ENCODE measurements around the gene PSMD14.
"Not testable (repeated sequence)": the region's sequence is repeated elsewhere in the genome, so short reads cannot be mapped to it uniquely, and the experiment has no call there.

Gene PSMD14

GRCh38 chr2:161308178-161308955 lies at the start of gene PSMD14:
Gene PSMD14, plus strand, starts transcription at chr2:161308425. Its CDS starts 10,401 bp downstream, at chr2:161318826.
- peaks cover 3% of the 10 kb centered on the region for H3K9me3 Mint-ChIP-seq
- H3K4me3 Mint-ChIP-seq = peak within 1 kb of the TSS; percentile 90
- peak within 1 kb of the TSS; percentile 94 for H3K27ac Mint-ChIP-seq
- peaks cover 45% of the 10 kb centered on the region for H3K4me1 Mint-ChIP-seq
- CTCF ChIA-PET = interaction anchor here (0.5 to 1.0 kb wide), 2 partner anchors 15 to 975 kb away, joined by 3 read pairs; no protein-coding TSS in a partner anchor
- H3K36me3 Mint-ChIP-seq = peaks cover 26% of the 10 kb centered on the region
- peak; percentile 96 for DNase-seq
- peaks cover 10% of the 10 kb centered on the region for H3K27me3 Mint-ChIP-seq

DNA sequence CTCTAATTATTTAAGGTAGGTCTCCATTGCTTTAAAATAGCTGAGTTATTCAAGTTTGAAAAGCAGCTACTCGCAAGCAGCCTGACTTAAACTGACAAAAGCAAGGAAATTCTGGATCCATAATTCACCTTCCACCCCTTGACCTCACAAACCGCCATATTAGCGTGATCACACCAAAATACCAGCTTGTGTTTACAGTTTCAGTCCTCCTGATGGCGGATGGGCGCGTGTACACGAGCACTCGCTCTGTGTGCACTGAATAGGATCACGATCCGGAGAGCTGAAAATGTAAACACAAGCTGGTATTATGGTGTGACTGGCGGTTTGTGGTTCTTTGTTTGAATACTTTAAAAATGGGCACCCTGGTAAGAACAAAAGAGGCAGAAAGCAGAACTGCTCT lies 42.4 kb upstream of the PSMD14 start:
- H3K27ac Mint-ChIP-seq = no peak overlapping the region
- peaks cover 12% of the 10 kb centered on the region for H3K27me3 Mint-ChIP-seq
- no peaks in the 10 kb centered on the region for H3K9me3 Mint-ChIP-seq
- CTCF ChIA-PET = interaction anchor here (0.9 to 1.2 kb wide), 2 partner anchors 10 to 42 kb away, joined by 4 read pairs; no protein-coding TSS in a partner anchor
- H3K4me1 Mint-ChIP-seq = no peaks in the 10 kb centered on the region
- DNase-seq = no peak
- H3K36me3 Mint-ChIP-seq = no peaks in the 10 kb centered on the region
- H3K4me3 Mint-ChIP-seq = no peak overlapping the region

DNA sequence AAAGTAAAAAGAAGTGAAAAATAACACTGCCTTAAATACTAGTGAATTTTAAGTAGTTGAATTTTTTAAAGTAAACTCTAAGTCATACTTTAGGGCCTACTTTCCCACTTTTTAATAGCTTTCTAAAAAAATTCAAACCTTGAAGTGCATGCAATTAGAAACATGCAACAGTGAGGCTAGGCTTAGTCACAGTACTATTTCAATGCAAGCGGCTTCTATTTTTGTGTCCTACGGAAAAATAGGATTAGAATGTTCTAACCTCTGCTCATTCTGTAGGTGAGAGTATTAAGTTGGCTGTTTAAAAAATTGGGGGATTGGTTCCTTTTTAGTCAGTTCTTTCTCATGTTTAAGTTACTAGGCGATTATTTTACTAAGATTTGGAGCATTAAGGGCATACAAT lies 39.1 kb upstream of the PSMD14 start:
- Mint-ChIP-seq H3K27ac (no peak overlapping the region), H3K9me3 (no peaks in the 10 kb centered on the region), H3K4me1 (no peaks in the 10 kb centered on the region), H3K27me3 (peaks cover 6% of the 10 kb centered on the region), H3K4me3 (no peak overlapping the region), H3K36me3 (no peaks in the 10 kb centered on the region)
- CTCF ChIA-PET = interaction anchor here (3.7 kb wide), 1 partner anchor 45 kb away, joined by 20 read pairs; no protein-coding TSS in a partner anchor
- no peak for DNase-seq

DNA sequence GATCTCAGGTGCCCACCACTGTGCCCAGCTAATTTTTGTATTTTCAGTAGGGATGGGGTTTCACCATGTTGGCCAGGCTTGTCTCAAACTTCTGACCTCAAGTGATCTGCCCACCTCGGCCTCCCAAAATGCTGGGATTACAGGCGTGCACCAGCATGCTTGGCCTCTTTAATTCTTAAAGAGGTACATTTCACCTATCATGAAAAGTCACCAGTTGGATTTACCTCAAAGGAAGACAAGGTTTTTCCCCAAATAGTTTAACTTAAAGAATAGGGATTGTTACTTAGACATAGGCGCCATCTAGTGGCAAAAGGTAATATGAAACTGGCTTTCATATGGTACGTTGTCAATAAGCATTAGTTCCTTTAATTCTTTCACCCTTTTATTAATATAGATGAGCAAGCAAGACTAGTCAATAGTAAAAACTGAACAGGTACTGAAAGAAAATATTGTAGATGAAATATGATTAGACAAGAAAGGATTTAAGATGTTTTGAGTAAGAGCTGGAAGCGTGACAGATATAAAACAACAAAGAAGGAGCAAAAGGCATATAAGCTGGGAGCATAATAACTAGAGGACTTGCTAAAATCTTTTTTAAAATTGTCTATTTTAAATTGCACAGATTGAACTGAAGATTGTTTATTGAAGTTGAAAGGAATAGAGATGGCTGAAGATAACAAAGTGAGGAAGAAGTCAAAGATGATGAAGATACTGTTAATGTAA lies 35.0 kb upstream of the PSMD14 start:
- no peaks in the 10 kb centered on the region for H3K9me3 Mint-ChIP-seq
- H3K36me3 Mint-ChIP-seq = no peaks in the 10 kb centered on the region
- CTCF ChIA-PET = interaction anchor here (0.5 to 4.4 kb wide), 15 partner anchors 9 to 853 kb away, joined by 3 to 41 read pairs (median 3); no protein-coding TSS in a partner anchor
- no peaks in the 10 kb centered on the region for H3K4me1 Mint-ChIP-seq
- no peak overlapping the region for H3K4me3 Mint-ChIP-seq
- H3K27me3 Mint-ChIP-seq = peaks cover 14% of the 10 kb centered on the region
- no peak for DNase-seq
- no peak overlapping the region for H3K27ac Mint-ChIP-seq

- H3K36me3 Mint-ChIP-seq, H3K4me1 Mint-ChIP-seq, H3K4me3 Mint-ChIP-seq, H3K27ac Mint-ChIP-seq, H3K9me3 Mint-ChIP-seq: not testable (repeated sequence)
- peaks cover 20% of the 10 kb centered on the region for H3K27me3 Mint-ChIP-seq
- peak; percentile 47 for DNase-seq
- CTCF ChIA-PET = interaction anchor here (0.6 kb wide), 1 partner anchor 284 kb away, joined by 3 read pairs; no protein-coding TSS in a partner anchor
Observed at GRCh38 chr2:161278564-161279229, 29.5 kb upstream of the PSMD14 start.

DNA sequence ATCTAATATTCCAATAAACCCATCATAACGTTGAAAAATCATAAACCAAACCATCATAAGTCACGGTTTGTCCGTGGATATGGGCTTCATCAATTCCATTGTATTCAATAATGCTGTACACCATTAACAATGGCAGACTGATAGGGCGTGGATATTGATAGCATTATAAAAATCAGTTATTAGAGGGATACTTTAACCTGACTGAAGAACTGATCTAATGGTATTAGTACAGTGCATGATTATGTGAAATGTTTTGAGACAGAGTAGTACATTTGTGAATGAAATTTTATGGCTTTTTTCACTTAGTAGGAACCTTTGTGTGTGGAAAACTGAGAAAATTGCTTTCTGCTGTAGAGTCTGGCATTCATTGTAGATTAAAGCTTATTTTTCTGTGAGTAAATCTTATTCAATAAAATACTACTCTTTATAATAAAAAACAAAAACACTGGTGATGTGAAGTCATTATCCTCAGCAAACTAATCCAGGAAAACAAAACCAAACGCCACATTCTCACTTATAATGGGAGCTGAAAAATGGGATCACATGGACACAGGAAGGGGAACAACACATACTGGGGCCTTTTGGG lies 28.9 kb upstream of the PSMD14 start:
- H3K4me3 Mint-ChIP-seq, DNase-seq, H3K9me3 Mint-ChIP-seq, CTCF ChIA-PET, H3K36me3 Mint-ChIP-seq, H3K27ac Mint-ChIP-seq, H3K4me1 Mint-ChIP-seq: not testable (repeated sequence)
- peaks cover 24% of the 10 kb centered on the region for H3K27me3 Mint-ChIP-seq

GRCh38 chr2:161280906-161281323 lies 27.3 kb upstream of the PSMD14 start:
- DNase-seq = peak; percentile 51
- not testable (repeated sequence) for H3K36me3 Mint-ChIP-seq, H3K4me3 Mint-ChIP-seq, H3K9me3 Mint-ChIP-seq, H3K27ac Mint-ChIP-seq, H3K4me1 Mint-ChIP-seq
- peaks cover 28% of the 10 kb centered on the region for H3K27me3 Mint-ChIP-seq
- CTCF ChIA-PET = interaction anchor here (0.6 kb wide), 2 partner anchors 111 to 665 kb away, joined by 3 read pairs; no protein-coding TSS in a partner anchor

DNA sequence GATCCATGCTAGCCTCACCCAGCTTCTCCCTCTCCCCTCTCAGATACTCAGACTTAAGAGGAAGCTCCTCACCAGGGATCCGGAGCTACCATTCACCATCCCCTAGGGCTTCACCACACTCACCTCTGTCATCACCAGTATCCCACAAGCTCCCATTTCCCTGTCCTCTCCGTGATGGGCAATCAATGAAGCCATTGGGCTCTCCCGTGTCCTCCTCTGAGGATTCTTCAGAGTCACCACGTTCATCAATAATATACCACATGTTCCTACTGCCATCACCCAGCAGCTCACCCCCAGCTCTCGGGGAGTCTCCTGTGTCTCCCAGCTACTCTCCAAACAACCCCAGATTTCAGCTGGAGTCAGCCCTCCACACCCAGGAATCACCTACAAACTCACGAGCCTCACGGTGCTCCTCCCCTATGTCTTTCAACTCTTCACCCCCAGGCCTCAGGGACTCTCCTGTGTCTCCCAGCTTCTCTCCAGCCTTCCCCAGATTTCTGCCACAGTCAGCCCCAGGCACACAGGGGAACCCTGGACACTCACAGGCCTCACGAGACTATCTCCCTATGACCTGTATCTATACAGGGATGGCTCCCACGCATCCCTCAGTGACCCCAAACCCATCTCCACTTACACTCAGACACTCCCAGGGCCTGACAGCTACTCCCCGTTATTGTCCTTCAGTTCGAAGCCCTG lies 26.5 kb upstream of the PSMD14 start:
- H3K9me3 Mint-ChIP-seq, H3K4me3 Mint-ChIP-seq, H3K36me3 Mint-ChIP-seq, H3K27ac Mint-ChIP-seq, H3K4me1 Mint-ChIP-seq, DNase-seq: not testable (repeated sequence)
- CTCF ChIA-PET = interaction anchor here (0.6 kb wide), 2 partner anchors 110 to 664 kb away, joined by 3 read pairs; no protein-coding TSS in a partner anchor
- peaks cover 37% of the 10 kb centered on the region for H3K27me3 Mint-ChIP-seq

DNA sequence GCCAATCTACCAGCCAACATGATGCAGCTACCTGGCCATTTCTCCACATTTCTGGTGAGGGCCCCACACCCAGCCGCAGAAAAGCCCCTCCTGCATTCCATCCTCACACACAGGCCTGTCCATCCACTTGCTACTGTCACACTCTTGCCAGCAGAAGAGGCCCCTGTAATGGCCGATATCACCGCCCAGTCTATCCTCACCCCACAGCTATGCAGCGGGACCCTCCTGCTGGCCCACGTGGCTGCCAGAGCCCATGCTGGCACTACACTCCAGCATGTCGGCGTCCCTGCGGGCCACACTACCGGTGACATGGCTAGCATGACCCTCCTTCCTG lies 25.9 kb upstream of the PSMD14 start:
- CTCF ChIA-PET, DNase-seq, H3K4me1 Mint-ChIP-seq, H3K27ac Mint-ChIP-seq, H3K4me3 Mint-ChIP-seq, H3K9me3 Mint-ChIP-seq, H3K36me3 Mint-ChIP-seq: not testable (repeated sequence)
- peaks cover 38% of the 10 kb centered on the region for H3K27me3 Mint-ChIP-seq

DNA sequence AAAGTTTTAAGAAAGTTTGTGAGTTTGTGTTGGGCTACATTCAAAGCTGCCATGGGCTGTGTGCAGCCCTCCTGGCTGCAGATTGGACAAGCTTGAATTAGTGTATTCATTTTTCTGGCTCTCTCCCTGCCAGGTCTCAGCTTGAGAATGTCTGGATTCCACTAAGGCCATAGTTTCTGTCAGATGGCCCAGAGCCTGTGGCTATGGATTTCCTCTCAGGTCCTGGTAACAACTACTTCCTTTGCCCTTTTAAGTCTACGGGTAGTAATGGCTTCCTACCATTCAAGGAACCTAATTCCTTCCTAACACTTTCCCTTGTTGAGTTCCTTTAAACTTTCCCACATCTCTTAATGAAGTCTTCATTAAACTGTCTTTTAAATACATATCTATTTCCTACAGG lies 24.3 kb upstream of the PSMD14 start:
- H3K27ac Mint-ChIP-seq = no peak overlapping the region
- CTCF ChIA-PET = no interaction called here

GRCh38 chr2:161303535-161304050 lies 4.6 kb upstream of the PSMD14 start:
- CTCF ChIA-PET = interaction anchor here (0.9 kb wide), 1 partner anchor 240 kb away, joined by 4 read pairs; no protein-coding TSS in a partner anchor
- Mint-ChIP-seq H3K27ac (no peak overlapping the region), H3K27me3 (peaks cover 33% of the 10 kb centered on the region), H3K4me1 (peaks cover 15% of the 10 kb centered on the region), H3K9me3 (peaks cover 3% of the 10 kb centered on the region), H3K4me3 (no peak overlapping the region), H3K36me3 (peaks cover 6% of the 10 kb centered on the region)
- no peak for DNase-seq

More for the DNA sequence above, 24.3 kb upstream of the PSMD14 start:
- Mint-ChIP-seq H3K4me3 (no peak overlapping the region), H3K36me3 (no peaks in the 10 kb centered on the region), H3K27me3 (peaks cover 43% of the 10 kb centered on the region), H3K9me3 (no peaks in the 10 kb centered on the region), H3K4me1 (peaks cover 4% of the 10 kb centered on the region)
- no peak for DNase-seq

DNA sequence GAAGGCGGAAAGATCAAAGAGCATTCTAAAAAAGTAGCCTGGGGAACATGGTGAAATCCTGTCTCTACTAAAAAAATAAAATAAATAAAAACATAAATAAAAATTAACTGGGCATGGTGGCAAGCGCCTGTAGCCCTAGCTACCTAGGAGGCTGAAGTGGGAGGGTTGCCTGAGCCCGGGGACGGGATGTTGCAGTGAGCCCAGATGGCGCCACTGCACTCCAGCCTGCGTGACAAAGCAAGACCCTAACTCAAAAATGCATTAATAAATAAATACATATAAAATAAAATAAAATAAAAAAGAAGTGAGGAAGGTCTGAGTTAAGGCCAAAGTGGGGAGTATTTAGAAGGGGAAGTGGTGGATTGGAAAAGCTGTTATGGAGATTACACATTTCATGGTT lies 1.3 kb upstream of the PSMD14 start:
- H3K4me1 Mint-ChIP-seq = peaks cover 40% of the 10 kb centered on the region
- H3K9me3 Mint-ChIP-seq = peaks cover 3% of the 10 kb centered on the region
- no peak overlapping the region for H3K27ac Mint-ChIP-seq
- peak overlapping the region; percentile 90 for H3K4me3 Mint-ChIP-seq
- DNase-seq = no peak
- H3K27me3 Mint-ChIP-seq = peaks cover 22% of the 10 kb centered on the region
- H3K36me3 Mint-ChIP-seq = peaks cover 18% of the 10 kb centered on the region
- CTCF ChIA-PET = no interaction called here

DNA sequence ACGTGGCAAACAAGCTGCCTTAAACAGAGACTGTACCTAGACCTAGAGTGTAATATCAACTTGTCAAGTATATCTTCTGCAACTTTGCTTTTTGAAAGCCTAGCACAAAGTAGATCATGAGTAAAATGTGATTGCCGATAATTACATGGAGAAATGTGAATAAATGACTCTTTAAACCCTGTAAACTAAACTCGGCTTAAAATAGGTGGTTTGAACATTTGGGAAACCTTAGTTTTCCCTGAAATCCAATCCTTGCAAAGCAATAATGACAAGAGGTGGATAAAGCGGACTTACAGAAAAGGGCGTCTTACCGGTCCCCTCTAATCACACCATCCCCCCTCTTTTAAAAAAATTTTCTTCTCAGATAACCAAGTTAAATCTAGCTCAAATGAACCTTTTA lies 549 bp upstream of the PSMD14 start:
- peaks cover 15% of the 10 kb centered on the region for H3K27me3 Mint-ChIP-seq
- peak overlapping the region; percentile 90 for H3K4me3 Mint-ChIP-seq
- peak overlapping the region; percentile 94 for H3K27ac Mint-ChIP-seq
- peaks cover 21% of the 10 kb centered on the region for H3K36me3 Mint-ChIP-seq
- no peak for DNase-seq
- CTCF ChIA-PET = interaction anchor here (1.0 kb wide), 1 partner anchor 16 kb away, joined by 3 read pairs; no protein-coding TSS in a partner anchor
- peaks cover 42% of the 10 kb centered on the region for H3K4me1 Mint-ChIP-seq
- H3K9me3 Mint-ChIP-seq = peaks cover 3% of the 10 kb centered on the region

Data from activated naive CD4-positive, alpha-beta T cell treated with anti-CD3 and anti-CD28 coated beads, Interleukin-2, amount 10 ng/mL, durations not matched to agents 7 days and 5 days (primary cell).